Parathyroid adenoma (tissue), 2 donors: ENCODE data around the gene SPTSSA.

Source experiments
- H2AFZ ChIP-seq: fragments of 300-600 bp; sonication (generic); one replicate; pipeline ENCODE4 v1.7.0; 2017; ENCODE audit warnings: antibody characterized with exemption, mild to moderate bottlenecking
- H3K27ac ChIP-seq: fragments of 300-600 bp; sonication (generic); one replicate; pipeline ENCODE4 v1.7.0; 2017
- H3K27me3 ChIP-seq: fragments of 300-600 bp; sonication (generic); one replicate; pipeline ENCODE4 v1.7.0; 2017; ENCODE audit warnings: low read length; ENCODE audit not compliant: control insufficient read depth, insufficient read depth
- H3K36me3 ChIP-seq: fragments of 300-600 bp; sonication (generic); one replicate; pipeline ENCODE4 v1.7.0; 2017; ENCODE audit warnings: low read length; ENCODE audit not compliant: control insufficient read depth, insufficient read depth
- H3K4me1 ChIP-seq: fragments of 300-600 bp; sonication (generic); one replicate; pipeline ENCODE4 v1.7.0; 2017; ENCODE audit warnings: control low read depth
- H3K4me2 ChIP-seq: fragments of 300-600 bp; sonication (generic); one replicate; pipeline ENCODE4 v1.7.0; 2017; ENCODE audit warnings: low read length
- H3K4me3 ChIP-seq: fragments of 300-600 bp; sonication (generic); one replicate; pipeline ENCODE4 v1.7.0; 2017; ENCODE audit warnings: low read depth, low read length
- H3K79me2 ChIP-seq: fragments of 300-600 bp; sonication (generic); one replicate; pipeline ENCODE4 v1.7.0; 2017; ENCODE audit warnings: control low read depth
- H3K9ac ChIP-seq: fragments of 300-600 bp; sonication (generic); one replicate; pipeline ENCODE4 v1.7.0; 2017; ENCODE audit warnings: mild to moderate bottlenecking
- H3K9me3 ChIP-seq: fragments of 300-600 bp; sonication (generic); one replicate; pipeline ENCODE4 v1.7.0; 2017; ENCODE audit warnings: low read length; ENCODE audit not compliant: control insufficient read depth
- CTCF ChIP-seq: fragments of 300-600 bp; sonication (generic); IDR thresholded peaks from one replicate; pipeline ENCODE4 v1.7.0; 2017; ENCODE audit warnings: antibody characterized with exemption, mild to moderate bottlenecking
- donor health status: primary hyperparathyroidism.

Gene SPTSSA

DNA sequence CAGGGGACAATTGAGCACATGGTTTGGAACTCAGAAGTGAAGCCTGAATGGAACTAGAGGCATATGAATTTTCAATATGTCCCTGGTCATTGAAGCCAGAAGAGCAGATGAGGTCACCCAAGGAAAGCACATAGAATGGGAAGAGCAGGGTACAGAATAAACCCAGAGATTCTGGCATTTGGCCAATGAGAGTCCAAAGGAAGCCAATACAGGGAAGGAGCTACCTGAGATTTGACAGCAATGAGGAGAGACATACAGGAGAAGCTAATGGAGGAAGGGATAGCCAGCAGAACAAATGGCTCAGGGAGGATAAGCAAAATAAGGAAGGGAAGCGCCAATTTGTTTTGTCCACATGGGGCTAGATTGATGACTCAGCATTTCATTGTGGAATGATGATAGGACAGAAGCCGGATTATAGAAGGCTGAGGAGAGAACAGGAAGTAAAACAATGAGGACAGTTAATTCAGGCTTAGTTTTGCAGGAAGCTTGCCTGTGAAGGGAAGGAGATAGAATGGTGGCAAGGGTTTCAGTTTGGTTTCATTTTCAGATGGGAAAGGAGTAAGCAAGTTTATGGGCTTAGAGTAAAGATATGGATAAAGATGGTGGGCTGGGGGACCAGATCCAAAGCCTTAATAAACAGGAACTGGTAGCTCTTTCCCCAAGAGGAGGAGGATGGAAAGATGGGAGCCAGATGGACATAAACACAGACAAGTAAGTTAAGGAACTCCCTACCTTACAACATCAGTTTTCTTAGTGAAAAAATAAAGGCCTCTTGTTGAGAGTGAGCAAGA, 3.2 kb upstream of the SPTSSA start:
- Histone ChIP-seq H3K27ac (no peak overlapping the region), H3K27me3 (no peaks in the 10 kb centered on the region), H3K9ac (no peak overlapping the region), H3K79me2 (no peaks in the 10 kb centered on the region), H3K4me2 (no peak overlapping the region), H3K36me3 (no peaks in the 10 kb centered on the region), H3K9me3 (no peaks in the 10 kb centered on the region), H3K4me1 (peaks cover 2% of the 10 kb centered on the region), H3K4me3 (no peak overlapping the region), H2AFZ (peak overlapping the region; percentile 44)
- no peak for TF ChIP-seq CTCF

DNA sequence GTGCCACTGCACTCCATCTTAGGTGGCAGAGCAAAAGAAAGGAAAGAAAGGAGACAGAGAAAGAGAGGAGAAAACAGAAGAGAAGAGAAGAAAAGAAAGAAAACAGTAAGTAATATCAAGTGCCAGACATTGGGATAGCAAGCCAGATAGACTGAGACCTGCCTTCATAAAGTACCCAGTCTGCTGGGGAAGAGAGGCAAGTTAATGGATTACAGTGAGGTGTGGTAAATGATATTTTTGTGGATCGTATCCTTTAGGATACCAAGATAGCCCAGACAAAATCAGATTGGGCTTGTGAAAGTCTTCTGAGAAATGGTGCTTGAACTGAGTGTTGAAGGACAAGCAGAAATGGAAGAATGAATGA, 1.5 kb upstream of the SPTSSA start:
- Histone ChIP-seq H3K4me2 (no peak overlapping the region), H3K27me3 (no peaks in the 10 kb centered on the region), H3K9me3 (no peaks in the 10 kb centered on the region), H3K9ac (no peak overlapping the region), H3K4me3 (no peak overlapping the region), H2AFZ (no peak overlapping the region), H3K4me1 (peaks cover 2% of the 10 kb centered on the region), H3K79me2 (peaks cover 9% of the 10 kb centered on the region), H3K27ac (no peak overlapping the region), H3K36me3 (no peaks in the 10 kb centered on the region)
- no peak for TF ChIP-seq CTCF

DNA sequence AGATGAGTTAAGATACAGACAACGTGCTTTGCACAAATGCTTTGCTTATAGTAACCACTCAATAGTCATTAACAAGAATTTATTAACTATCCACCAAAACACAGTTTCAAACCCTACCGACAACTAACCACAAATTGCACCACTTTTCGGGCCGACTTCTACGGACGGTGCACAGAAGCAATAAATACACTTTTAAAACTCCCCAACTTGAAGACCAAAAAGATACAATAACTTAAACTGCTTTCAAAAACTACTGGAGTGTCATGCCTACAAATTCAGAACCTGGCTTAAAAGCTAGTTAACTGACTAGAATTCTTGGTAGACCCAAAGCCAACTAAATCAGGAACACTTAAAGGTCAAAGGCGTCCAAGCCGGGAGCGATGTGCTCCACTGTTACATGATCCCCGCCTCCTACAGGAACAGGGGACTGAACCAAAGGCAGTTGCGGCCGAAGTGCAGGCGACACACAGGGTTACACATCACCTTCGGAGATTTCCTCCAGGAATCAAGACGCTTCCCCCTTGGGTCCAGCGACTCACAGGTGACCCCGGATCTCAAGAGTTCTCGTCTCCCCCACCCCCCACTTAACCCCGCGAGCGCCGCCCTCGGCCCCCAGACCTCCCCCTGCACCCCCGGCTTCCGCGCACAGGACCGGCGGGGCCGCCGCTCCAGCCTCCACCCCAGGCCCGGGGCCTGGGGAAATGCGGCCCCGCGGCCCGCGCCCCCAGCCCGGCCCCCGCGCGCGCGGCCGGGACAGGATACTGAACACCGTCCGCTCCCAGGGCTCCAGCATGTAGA, 507 bp downstream of the SPTSSA start:
- Histone ChIP-seq H3K4me2 (peak overlapping the region; percentile 71), H3K4me3 (peak overlapping the region; percentile 49), H3K4me1 (peaks cover 2% of the 10 kb centered on the region), H3K36me3 (no peaks in the 10 kb centered on the region), H2AFZ (peak overlapping the region; percentile 70), H3K9me3 (no peaks in the 10 kb centered on the region), H3K9ac (no peak overlapping the region), H3K27ac (peak overlapping the region; percentile 22), H3K27me3 (no peaks in the 10 kb centered on the region), H3K79me2 (peaks cover 15% of the 10 kb centered on the region)
- TF ChIP-seq CTCF, result no peak

- no peaks in the 10 kb centered on the region for H3K9me3 ChIP-seq
- H3K27me3 ChIP-seq, result no peaks in the 10 kb centered on the region
- peak overlapping the region; percentile 70 for H2AFZ ChIP-seq
- no peaks in the 10 kb centered on the region for H3K36me3 ChIP-seq
- no peak overlapping the region for H3K9ac ChIP-seq
- H3K4me1 ChIP-seq, result peaks cover 2% of the 10 kb centered on the region
- no peak overlapping the region for H3K27ac ChIP-seq
- peak overlapping the region; percentile 71 for H3K4me2 ChIP-seq
- no peak for TF ChIP-seq CTCF
- peaks cover 19% of the 10 kb centered on the region for H3K79me2 ChIP-seq
- no peak overlapping the region for H3K4me3 ChIP-seq
Observed at GRCh38 chr14:34460841-34461240, 1.2 kb downstream of the SPTSSA start.
